PC-3 (cell line): ENCODE data around the gene ERGIC1. TPM values are rescaled to one million over a fixed set of nuclear protein-coding genes. Genes with fewer than 3 reads are reported as not detected.

Source experiments
- ATAC-seq: fragments of 200-7000 bp; cut with Tn5 transposase; 2 replicates; pipeline ENCODE4 v1.9.1; 2020; ENCODE audit warnings: mild to moderate bottlenecking, moderate library complexity
- BruUV-seq: library from RNA; stranded (reverse); fragments of 400-500 nt; replicated peaks from 2 replicates; lab custom pipeline; 2021; lab: Mats Ljungman, UMichigan
- CTCF ChIA-PET: fragments of 300-600 bp; sonication (Branson Sonifier 250); formaldehyde crosslinking; loops from one replicate; lab custom pipeline; 2022; ENCODE audit warnings: antibody characterized with exemption; lab: Charles Lee
- POLR2A ChIA-PET: fragments of 300-600 bp; sonication (Branson Sonifier 250); formaldehyde crosslinking; loops from one replicate; lab custom pipeline; 2022; ENCODE audit warnings: antibody characterized with exemption; ENCODE audit not compliant: unreplicated experiment; lab: Charles Lee
- DNase-seq: peaks from one replicate; pipeline ENCODE4 v3.0.0-alpha.2; 2015
- H2AFZ ChIP-seq: fragments of 300-600 bp; sonication (generic); 2 replicates; pipeline ENCODE4 v1.6.0; 2016; ENCODE audit warnings: antibody characterized with exemption, low read length
- H3F3A ChIP-seq: fragments of 300-600 bp; sonication (generic); one replicate; pipeline ENCODE4 v1.6.0; 2017; ENCODE audit warnings: antibody characterized with exemption, low read length, control low read depth, mild to moderate bottlenecking; ENCODE audit not compliant: unreplicated experiment
- H3K27ac ChIP-seq: fragments of 300-600 bp; sonication (generic); 2 replicates; pipeline ENCODE4 v1.5.1; 2016; ENCODE audit warnings: mild to moderate bottlenecking, low read length
- H3K27me3 ChIP-seq: fragments of 300-600 bp; sonication (generic); 2 replicates; pipeline ENCODE4 v1.6.1; 2016; ENCODE audit warnings: low read length, mixed read lengths
- H3K36me3 ChIP-seq: fragments of 300-600 bp; sonication (generic); 2 replicates; pipeline ENCODE4 v1.6.1; 2016; ENCODE audit warnings: low read depth, mixed run types, low read length, mixed read lengths
- H3K4me1 ChIP-seq: fragments of 300-600 bp; sonication (generic); 2 replicates; pipeline ENCODE4 v1.5.1; 2016; ENCODE audit warnings: low read length; ENCODE audit not compliant: insufficient read depth
- H3K4me2 ChIP-seq: fragments of 300-600 bp; sonication (generic); 2 replicates; pipeline ENCODE4 v1.6.0; 2016; ENCODE audit warnings: low read length
- H3K4me3 ChIP-seq: fragments of 300-600 bp; sonication (generic); 2 replicates; pipeline ENCODE4 v1.5.1; 2016; ENCODE audit warnings: mild to moderate bottlenecking, low read length, mixed read lengths
- H3K79me2 ChIP-seq: fragments of 300-600 bp; sonication (generic); 2 replicates; pipeline ENCODE4 v1.6.1; 2017; ENCODE audit warnings: low read length, mixed read lengths
- H3K9ac ChIP-seq: fragments of 300-600 bp; sonication (generic); 2 replicates; pipeline ENCODE4 v1.6.0; 2016; ENCODE audit warnings: mild to moderate bottlenecking, low read length
- H3K9me2 ChIP-seq: fragments of 300-600 bp; sonication (generic); replicated peaks from 2 replicates; pipeline ENCODE4 v1.6.1; 2016; ENCODE audit warnings: mixed run types, low read length, mixed read lengths
- H3K9me3 ChIP-seq: fragments of 300-600 bp; sonication (generic); 2 replicates; pipeline ENCODE4 v1.6.1; 2016; ENCODE audit warnings: low read length, mixed read lengths
- H4K20me1 ChIP-seq: fragments of 300-600 bp; sonication (generic); 2 replicates; pipeline ENCODE4 v1.6.1; 2016; ENCODE audit warnings: low read length, mixed read lengths
- EZH2 ChIP-seq: fragments of 300-600 bp; sonication (generic); IDR thresholded peaks from one replicate; pipeline ENCODE4 v1.6.1; 2017; ENCODE audit warnings: antibody characterized with exemption, mild to moderate bottlenecking, low read length; ENCODE audit not compliant: unreplicated experiment
- EZH2phosphoT487 ChIP-seq: fragments of 300-600 bp; sonication (generic); IDR thresholded peaks from 2 replicates; pipeline ENCODE4 v1.6.1; 2018; ENCODE audit warnings: mild to moderate bottlenecking, antibody characterized with exemption, low read length, borderline replicate concordance
- intact Hi-C: fragments of 100-400 bp; cut with micrococcal nuclease; formaldehyde crosslinking; loops from 2 replicates; pipeline ENCODE4 v1.9.0; 2023
- total RNA-seq: library from RNA; depleted of rRNA; stranded (reverse); fragments of >200 nt; gene quantifications from 2 replicates; pipeline ENCODE4 v1.2.3, GENCODE V29; 2014
- TF ChIP-seq, protein P1 (sequence below): fragments of 300-600 bp; sonication (generic); conservative IDR thresholded peaks from 2 replicates; pipeline ENCODE4 v1.5.1; 2017; ENCODE audit warnings: antibody characterized with exemption, low read depth, mild to moderate bottlenecking, low read length

Gene ERGIC1
- total RNA-seq, 1 experiment from 2014 or later = 148 TPM

GRCh38 chr5:172886974-172887501, 53.0 kb downstream of the ERGIC1 start:
- no peak for DNase-seq
- Histone ChIP-seq H2AFZ (no peak overlapping the region), H3K27me3 (no peaks in the 10 kb centered on the region), H3K36me3 (0 out of 2 replicates have a peak, but pooled peaks cover 7% of the 10 kb centered on the region), H3K9ac (no peak overlapping the region), H4K20me1 (no peaks in the 10 kb centered on the region), H3K4me3 (no peak overlapping the region), H3K27ac (no peak overlapping the region), H3K9me2 (no peaks in the 10 kb centered on the region), H3K79me2 (peaks cover 29% of the 10 kb centered on the region; the same call in 1 of the 2 replicates), H3F3A (no peaks in the 10 kb centered on the region), H3K9me3 (no peaks in the 10 kb centered on the region), H3K4me2 (no peak overlapping the region), H3K4me1 (peaks cover 12% of the 10 kb centered on the region; the same call in 1 of the 2 replicates)
- TF ChIP-seq EZH2 (no peak), EZH2phosphoT487 (no peak)
- TF ChIP-seq, protein P1, sequence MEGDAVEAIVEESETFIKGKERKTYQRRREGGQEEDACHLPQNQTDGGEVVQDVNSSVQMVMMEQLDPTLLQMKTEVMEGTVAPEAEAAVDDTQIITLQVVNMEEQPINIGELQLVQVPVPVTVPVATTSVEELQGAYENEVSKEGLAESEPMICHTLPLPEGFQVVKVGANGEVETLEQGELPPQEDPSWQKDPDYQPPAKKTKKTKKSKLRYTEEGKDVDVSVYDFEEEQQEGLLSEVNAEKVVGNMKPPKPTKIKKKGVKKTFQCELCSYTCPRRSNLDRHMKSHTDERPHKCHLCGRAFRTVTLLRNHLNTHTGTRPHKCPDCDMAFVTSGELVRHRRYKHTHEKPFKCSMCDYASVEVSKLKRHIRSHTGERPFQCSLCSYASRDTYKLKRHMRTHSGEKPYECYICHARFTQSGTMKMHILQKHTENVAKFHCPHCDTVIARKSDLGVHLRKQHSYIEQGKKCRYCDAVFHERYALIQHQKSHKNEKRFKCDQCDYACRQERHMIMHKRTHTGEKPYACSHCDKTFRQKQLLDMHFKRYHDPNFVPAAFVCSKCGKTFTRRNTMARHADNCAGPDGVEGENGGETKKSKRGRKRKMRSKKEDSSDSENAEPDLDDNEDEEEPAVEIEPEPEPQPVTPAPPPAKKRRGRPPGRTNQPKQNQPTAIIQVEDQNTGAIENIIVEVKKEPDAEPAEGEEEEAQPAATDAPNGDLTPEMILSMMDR = no peak
- CTCF ChIA-PET = no interaction called here
- POLR2A ChIA-PET = no interaction called here
- BruUV-seq = no TSS peak
- ATAC-seq = no peak
- intact Hi-C loops = no loop called here

DNA sequence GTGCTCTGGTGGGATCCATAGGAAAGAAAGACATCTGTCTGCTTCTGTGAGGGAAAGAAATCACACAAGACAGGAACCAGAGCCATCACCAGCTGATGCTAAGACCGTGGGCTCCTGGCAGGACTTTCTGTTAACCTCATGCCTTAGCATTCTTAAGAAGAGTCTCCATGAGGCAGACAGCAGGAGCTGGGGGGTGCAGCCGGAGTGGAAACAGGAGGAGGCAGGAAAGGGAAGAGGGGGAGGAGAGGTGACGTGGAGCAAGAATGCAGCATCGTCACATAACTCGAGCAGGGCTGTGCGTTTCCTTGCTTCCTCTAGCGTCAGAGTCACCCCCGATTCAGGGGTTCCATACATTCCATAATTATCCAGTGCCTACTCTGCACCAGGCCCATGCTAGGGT, 53.6 kb downstream of the ERGIC1 start:
- H3K4me2 ChIP-seq = no peak overlapping the region
- no peak overlapping the region for H3K9ac ChIP-seq
- CTCF ChIA-PET = no interaction called here
- no peaks in the 10 kb centered on the region for H4K20me1 ChIP-seq
- no peak overlapping the region for H2AFZ ChIP-seq
- peaks cover 22% of the 10 kb centered on the region; the same call in 1 of the 2 replicates for H3K79me2 ChIP-seq
- no peaks in the 10 kb centered on the region for H3K9me2 ChIP-seq
- DNase-seq (no peak), ATAC-seq (no peak)
- no peaks in the 10 kb centered on the region for H3K9me3 ChIP-seq
- H3K27ac ChIP-seq = no peak overlapping the region
- H3K4me3 ChIP-seq = no peak overlapping the region
- H3F3A ChIP-seq = no peaks in the 10 kb centered on the region
- intact Hi-C loops = no loop called here
- H3K27me3 ChIP-seq = no peaks in the 10 kb centered on the region
- H3K4me1 ChIP-seq = peaks cover 6% of the 10 kb centered on the region; the same call in 1 of the 2 replicates
- POLR2A ChIA-PET = no interaction called here
- TF ChIP-seq EZH2 (no peak), EZH2phosphoT487 (no peak)
- TF ChIP-seq, protein P1 = no peak
- 0 out of 2 replicates have a peak, but pooled peaks cover 5% of the 10 kb centered on the region for H3K36me3 ChIP-seq
- BruUV-seq = no TSS peak

- no TSS peak for BruUV-seq
- no peak overlapping the region for H3K27ac ChIP-seq
- no peak for ATAC-seq
These were observed 56.6 kb downstream of the ERGIC1 start for GRCh38 chr5:172890659-172891058.

More at GRCh38 chr5:172890659-172891058, 56.6 kb downstream of the ERGIC1 start:
- H4K20me1 ChIP-seq = no peaks in the 10 kb centered on the region
- H3K4me1 ChIP-seq = peaks cover 6% of the 10 kb centered on the region; the same call in 1 of the 2 replicates
- DNase-seq = no peak
- CTCF ChIA-PET = interaction anchor here (0.6 kb wide), 1 partner anchor 1155 kb away, joined by 3 read pairs; the partner anchor contains the start of gene NSG2
- no peaks in the 10 kb centered on the region for H3K9me3 ChIP-seq
- no peaks in the 10 kb centered on the region for H3K27me3 ChIP-seq
- H3K4me3 ChIP-seq = no peak overlapping the region
- H3F3A ChIP-seq = no peaks in the 10 kb centered on the region
- H3K9me2 ChIP-seq = no peaks in the 10 kb centered on the region
- H3K36me3 ChIP-seq = 0 out of 2 replicates have a peak, but pooled peaks cover 5% of the 10 kb centered on the region
- POLR2A ChIA-PET = no interaction called here
- no peak overlapping the region for H2AFZ ChIP-seq
- H3K4me2 ChIP-seq = no peak overlapping the region
- no peak overlapping the region for H3K9ac ChIP-seq
- TF ChIP-seq EZH2 = no peak
- TF ChIP-seq EZH2phosphoT487 = no peak
- TF ChIP-seq, protein P1 = no peak
- intact Hi-C loops = no loop called here
- H3K79me2 ChIP-seq = peaks cover 10% of the 10 kb centered on the region; the same call in 1 of the 2 replicates
